CD4-positive, alpha-beta T cell treated with Interleukin-4 for 1 hour (primary cell): Measurements from ENCODE around the gene KCTD20.
A peak's percentile ranks its signal among the peaks of the same experiment; 100 is the strongest.
"Not testable (repeated sequence)": the region's sequence is repeated elsewhere in the genome, so short reads cannot be mapped to it uniquely, and the experiment has no call there.

ENCODE experiments used
- DNase-seq, 2 donors: peaks; one replicate each; pipeline ENCODE4 v3.0.0-alpha.2; 2020 to 2022

KCTD20 gene

DNA sequence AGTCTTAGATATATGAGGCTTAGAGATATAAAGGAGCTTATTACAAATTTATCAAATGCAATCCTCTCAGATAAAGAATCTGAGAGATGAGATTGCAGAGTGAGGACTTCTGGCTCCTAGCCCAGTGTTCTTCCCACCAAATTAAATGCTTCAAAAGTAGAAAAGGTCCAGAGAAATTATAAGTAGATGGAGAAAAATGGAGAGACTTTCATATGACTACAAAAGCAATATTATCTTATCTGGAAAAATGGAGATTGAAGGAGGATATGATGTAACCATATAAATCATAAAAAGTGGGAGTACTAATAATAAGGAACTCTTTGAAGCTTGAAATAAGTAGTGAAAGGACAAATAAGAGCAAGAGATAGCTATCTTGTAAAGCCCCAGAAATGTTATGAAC is 2.8 kb downstream of the KCTD20 start:
- DNase-seq, result no peak

DNA sequence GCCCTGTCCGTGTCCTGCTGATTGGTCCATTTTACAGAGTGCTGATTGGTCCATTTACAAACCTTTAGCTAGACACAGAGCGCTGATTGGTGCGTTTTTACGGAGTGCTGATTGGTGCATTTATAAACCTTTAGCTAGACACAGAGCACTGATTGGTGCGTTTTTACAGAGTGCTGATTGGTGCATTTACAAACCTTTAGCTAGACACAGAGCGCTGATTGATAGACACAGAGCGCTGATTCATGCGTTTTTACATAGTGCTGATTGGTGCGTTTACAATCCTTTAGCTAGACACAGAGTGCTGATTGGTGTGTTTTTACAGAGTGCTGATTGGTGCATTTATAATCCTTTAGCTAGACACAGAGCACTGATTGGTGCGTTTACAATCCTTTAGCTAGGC is 6.4 kb downstream of the KCTD20 start:
- not testable (repeated sequence) for DNase-seq

DNA sequence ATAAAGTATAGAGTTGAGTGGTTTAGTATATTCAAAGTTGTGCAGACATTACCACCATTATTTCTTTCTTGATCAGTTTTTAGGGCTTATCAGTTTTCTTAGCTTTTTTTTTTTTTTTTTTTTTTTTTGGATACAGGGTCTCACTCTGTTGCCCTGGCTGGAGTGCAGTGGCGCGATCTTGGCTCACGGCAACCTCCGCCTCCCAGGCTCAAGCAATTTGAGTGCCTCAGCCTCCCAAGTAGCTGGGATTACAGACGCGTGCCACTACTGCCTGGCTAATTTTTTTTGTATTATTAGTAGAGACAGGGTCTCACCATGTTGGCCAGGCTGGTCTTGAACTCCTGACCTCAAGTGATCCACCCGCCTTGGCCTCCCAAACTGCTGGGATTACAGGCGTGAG is 10.1 kb downstream of the KCTD20 start:
- DNase-seq, result not testable (repeated sequence)

DNA sequence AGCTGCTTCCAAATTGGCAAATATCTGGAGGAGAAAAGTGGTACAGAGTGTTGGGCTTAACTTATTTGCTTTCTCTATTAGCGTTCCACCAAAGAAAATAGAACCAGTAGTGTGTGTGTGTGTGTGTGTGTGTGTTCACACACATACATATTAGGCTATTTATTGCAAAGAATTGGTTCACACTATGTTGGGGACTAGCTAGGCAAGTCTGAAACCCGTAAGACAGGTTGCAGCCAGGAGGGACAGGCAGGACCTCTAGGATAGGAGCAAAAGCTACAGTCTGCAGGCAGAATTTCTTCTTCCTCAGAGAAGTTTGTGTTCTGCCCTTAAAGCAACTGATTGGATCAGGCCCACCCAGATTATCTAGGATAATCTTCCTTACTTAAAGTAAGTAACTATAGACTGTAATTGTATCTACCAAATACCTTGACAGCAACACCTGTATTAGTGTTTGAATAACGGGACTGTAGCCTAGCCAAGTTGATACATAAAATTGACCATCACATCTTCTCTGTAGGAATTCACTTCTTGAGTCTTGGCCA is 12.8 kb downstream of the KCTD20 start:
- DNase-seq, result no peak

DNA sequence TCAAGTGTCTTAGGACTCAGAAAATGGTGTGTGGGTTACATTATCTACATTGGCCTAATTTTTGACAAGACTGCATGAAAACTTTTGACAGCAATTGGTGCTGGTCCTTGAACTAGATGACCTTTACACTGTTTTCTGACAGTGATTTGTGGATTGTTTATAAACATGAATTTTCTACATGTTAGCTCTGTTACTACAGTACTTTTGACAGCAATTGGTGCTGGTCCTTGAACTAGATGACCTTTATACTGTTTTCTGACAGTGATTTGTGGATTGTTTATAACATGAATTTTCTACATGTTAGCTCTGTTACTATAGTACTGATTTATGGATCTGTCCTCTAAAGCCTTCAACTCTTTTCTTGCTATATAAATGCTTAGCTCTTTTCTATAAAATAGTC is 16.7 kb downstream of the KCTD20 start:
- no peak for DNase-seq

DNA sequence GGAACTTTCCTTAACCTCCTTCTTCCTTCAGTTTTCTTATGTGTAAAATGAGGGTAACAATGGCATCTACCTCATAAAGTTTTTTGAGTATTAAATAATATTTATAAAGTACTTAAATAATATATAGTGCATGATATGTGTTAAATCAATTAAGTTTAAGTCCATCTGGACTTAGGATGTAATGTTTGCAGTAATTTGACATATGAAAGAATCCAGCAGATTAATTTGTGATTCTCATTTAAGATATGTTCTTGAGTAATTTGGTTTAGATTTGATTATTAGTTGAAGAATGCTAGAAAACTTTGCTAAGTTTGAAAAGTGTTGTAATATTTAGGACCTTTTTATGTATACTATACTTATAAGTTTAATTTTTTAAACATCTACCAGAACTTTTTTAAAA is 18.1 kb downstream of the KCTD20 start:
- no peak for DNase-seq

DNA sequence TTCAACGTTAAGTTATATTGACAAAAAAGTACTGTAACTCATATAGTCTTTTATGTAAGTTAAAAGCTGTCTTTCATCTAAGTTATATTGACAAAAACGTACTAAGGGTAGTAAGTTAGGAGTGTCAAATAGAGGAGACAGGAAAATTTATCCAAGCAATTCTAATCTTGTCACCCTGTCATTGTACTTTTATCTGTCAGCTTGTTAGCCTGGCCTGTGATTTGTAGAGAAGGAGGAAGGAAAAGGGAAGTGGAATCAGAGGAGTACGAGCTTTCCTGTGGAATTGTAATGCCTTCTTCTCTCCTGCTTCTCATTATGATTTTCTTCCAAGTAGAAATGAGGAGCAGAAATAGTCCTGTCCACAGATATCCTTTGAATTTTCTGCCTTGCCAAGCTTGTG is 18.8 kb downstream of the KCTD20 start:
- DNase-seq, result no peak

DNA sequence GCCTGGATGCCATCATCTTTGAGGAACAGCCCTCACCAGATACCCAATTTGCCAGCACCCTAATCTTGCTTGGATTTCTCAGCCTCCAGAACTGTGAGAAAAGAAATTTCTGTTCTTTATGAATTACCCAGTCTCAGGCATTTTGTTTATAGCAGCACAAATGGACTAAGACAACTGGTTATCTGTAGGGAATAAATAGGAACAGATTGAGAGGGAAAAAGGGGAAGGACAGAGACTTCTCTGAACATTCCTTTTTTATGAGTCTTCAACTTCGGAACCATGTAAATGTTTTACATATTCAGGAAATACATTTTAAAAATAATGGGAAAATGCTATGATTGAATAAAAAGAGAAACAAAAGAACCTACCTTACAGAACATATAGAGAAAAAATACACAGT is 20.9 kb downstream of the KCTD20 start:
- DNase-seq, result no peak

DNA sequence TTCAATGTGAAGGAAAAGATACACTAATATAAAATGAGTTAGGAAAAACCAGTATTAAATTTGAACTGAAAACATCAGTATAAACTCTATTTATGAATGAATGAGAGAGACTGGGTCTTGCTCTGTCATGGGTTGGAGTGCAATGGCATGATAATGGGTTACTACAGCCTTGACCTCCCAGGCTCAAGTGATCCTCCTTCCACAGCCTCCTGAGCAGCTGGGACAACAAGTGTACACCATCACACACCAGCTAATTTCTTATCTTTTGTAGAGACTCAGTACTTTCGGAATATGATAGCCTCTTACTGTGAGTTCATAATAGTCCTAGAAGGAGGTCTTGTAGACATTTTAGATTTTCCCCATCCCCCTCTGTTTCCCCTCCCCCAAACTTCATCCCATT is 21.4 kb downstream of the KCTD20 start:
- no peak for DNase-seq

DNA sequence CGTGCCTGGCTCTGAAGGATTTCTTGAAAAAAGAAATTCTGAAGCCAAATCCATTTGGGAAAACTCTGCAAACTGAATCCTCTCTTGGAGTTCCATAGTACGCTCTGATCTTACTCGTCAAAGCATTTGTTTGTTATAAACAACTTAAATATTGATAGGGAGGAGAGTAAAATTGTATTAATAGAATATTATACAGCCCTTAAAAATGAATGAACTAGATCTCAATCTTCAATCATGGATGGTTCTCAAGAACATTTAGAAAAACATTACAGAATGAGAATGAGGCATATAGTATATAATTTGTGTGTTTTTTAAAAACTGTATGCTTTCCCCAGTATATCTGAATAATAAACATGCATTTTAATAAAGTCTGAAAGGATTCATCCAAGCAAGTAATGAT is 24.8 kb downstream of the KCTD20 start:
- DNase-seq, result no peak

DNA sequence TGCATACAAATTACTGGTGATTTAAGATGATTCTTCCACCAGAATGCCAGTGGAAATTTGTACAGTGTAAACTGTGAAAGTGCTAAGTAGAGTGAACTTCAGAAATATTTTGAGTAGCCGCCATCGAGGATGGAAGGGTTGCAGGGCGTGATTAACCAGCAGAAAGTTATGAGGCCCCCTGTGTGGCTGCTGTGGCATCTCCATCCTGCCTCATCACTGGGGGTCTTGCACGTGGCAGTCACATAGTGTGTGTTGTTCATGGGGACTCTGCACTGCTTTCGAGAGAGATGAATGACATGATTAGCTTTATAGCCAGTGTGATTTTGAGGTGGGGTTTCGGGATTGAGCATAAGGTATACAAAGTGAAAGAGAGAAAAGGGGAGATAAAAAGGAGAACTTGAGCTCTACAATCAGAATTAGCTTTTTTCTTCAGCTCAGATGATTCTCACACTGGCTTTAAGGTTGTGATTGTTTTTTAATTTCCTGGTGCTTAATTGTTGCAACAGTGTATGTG is 26.4 kb downstream of the KCTD20 start:
- DNase-seq, result no peak

DNA sequence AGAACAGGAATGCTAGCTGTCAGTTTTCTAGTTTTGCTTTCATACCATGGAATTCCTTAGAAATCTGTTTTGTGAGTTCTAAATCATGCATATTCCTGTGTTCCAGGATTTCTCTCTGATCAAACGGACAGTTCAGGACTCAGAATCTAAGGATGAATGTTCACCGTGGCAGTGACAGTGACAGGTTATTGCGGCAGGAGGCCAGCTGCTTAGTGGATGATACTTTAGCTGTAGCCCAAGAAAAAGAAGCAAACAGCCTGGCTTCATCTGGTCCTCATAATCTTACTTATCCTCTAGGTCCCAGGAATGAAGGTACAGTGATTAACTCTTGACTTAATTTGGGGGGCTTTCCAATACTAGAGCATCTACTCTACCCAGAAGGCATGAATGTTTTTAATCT is 27.1 kb downstream of the KCTD20 start:
- no peak for DNase-seq

DNA sequence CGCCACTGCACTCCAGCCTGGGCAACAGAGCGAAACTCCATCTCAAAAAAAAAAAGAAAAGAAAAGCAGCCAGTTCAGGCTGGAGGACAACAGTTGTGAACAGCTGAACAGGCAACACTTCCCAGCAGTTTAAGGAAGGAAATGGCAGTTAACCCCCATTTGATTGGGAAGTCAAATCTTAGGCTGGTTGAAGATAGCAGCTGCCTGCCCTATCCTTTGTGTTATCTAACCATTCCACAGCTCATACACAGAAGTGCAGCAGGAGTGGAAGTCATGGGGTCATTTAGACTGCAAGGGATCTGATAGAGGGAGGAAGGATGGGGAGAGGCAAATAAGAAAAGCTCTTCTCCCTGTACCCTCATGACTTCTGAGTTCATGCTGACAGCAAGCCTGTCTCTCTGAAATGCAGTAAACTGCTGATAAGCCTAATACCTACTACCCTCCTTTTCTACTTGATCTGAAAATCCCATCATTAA is 35.3 kb downstream of the KCTD20 start:
- no peak for DNase-seq

DNA sequence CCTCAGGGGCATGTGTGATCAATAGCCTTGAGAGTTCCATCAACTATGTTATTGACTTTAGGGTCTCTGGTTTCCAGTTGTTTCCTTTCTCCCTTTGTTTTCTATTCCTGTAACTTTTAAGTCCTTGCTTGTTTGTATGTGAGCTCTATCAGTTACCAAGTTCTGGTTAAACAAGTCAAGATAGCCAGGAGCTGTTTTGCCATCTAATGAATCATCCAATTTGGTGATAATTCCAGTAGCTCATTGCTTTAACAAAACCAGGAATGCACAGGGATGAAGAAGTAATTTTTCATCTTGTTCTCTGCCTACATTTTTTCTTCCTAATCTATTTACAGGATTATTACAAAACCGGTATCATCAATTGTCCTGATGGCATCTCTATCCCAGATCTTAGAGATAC is 36.5 kb downstream of the KCTD20 start:
- no peak for DNase-seq

DNA sequence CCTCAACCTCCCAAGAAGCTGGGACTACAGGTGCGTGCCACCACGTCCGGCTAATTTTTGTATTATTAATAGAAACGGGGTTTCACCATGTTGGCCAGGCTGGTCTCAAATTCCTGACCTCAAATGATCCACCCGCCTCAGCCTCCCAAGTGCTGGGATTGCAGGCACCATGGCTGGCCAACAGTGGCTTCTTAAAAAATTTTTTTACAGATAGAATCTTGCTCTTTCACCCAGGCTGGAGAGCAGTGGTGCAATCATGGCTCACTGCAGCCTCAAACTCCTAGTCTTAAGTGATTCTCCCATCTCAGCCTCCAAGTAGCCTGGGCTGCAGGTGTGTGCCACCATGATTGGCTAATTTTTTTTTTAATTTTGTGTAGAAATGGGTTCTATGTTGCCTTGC is 40.5 kb downstream of the KCTD20 start:
- DNase-seq, result not testable (repeated sequence)

DNA sequence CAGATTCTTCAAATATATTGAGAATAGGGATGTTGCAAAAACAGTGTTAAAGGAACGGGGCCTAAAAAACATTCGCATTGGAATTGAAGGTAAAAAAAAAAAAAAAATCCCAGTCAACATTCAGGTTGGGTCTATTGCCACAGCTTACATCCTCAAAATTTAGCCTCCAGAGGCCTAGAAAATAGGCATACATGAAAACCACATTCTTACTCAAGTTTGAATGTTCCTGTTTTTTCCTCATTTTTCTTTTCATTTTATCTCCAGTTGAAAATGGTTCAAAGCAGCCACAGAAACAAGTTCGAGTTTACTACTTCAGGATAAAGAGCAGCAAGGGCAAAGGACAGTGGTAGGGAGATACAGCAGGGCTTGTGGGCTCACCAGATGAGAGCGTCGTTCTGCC is 41.9 kb downstream of the KCTD20 start:
- no peak for DNase-seq

DNA sequence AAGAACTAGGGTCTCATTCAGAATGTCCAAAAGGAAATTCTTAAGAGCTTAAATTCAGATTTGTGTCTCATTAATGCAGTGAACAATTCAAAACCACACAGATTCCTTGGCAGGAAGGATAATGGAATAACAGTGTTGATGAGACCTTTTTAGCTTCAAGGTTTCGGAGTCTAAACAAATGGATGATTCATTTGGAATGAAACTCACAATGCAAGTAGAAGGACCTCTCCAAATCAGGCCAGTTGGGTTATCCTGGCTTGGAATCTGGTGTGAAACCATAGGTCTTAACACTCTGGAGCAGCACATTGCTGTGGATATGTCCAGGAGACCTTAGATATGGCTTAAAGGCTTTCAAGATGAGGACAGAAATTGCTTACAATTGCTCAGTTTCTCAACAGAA is 44.9 kb downstream of the KCTD20 start:
- DNase-seq, result no peak

DNA sequence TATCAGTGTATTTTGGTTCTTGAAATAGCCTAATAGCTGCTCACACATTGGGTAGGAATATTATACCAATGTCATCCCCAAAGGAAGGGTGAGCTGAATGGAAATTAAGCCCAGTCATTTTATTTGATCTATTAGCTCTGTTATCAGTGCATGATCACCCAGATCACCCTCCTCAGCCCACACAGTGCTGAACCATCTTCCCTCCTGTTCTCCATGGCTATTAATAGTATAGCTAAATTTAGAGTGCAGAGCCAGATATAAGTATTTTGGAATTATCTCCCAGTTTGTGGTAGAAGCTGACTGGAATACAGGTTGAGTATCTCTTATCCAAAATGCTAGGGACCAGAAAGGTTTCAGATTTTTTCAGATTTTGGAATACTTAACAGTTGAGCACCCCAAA is 45.4 kb downstream of the KCTD20 start:
- DNase-seq, result no peak

DNA sequence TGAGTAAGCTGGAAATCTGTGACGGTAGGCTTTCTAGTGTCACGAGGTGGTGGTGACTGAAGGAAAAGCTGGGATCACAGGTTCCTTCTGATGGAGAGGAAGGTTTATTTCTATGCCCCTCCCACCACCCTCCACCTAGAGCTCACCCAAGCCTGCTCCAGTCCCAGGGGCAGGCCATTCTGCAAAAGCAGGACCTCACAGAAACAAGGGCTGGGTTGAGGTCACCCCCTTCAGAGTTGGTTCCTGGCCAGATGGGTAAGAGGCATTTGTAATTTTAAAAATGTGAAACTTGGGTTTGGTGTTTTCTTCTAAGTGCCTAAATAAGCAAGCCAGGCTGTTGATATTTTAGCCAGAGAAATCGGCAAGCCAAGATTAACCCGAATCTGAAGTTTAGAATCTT is 46.6 kb downstream of the KCTD20 start:
- DNase-seq, result no peak

DNA sequence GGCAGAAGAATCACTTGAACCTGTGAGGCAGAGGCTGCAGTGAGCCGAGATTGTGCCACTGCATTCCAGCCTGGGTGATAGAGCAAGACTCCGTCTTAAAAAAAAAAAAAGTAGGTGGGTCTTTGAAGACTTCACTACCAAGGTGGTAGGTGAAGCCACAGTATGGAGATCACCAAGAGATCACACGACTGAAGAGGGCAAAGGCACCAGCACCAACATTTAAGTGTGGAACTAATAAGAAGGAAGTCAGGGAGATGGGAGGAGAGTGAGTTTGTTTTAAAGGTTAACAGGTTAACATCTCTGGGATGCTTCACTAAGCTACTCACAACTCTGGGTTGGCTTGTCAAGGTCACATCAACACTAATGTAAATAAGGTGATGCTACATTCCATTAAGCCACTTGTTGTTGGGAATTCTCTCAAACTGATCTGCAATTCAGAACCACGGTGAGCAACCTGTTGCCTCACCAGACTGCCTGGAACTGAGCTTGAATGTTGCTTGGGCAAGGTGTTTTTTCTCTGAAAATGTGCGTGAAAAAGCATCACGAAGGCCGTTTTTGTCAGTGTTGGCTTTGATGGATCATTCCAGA is 48.7 kb downstream of the KCTD20 start:
- no peak for DNase-seq

DNA sequence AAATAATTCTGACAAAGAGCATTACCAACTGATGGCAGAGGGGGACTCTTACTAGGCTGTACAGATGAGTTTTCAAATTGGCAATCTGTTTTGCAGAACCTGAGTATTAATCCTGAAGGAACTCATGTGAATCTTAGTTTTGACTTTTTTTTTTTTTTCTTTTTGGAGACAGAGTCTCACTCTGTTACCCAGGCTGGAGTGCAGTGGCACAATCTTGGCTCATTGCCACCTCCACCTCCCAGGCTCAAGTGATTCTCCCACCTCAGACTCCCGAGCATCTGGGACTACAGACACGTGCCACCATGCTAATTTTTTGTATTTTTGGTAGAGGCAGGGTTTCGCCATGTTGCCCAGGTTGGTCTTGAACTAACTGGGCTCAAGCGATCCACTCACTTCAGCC is 49.3 kb downstream of the KCTD20 start:
- DNase-seq, result no peak

DNA sequence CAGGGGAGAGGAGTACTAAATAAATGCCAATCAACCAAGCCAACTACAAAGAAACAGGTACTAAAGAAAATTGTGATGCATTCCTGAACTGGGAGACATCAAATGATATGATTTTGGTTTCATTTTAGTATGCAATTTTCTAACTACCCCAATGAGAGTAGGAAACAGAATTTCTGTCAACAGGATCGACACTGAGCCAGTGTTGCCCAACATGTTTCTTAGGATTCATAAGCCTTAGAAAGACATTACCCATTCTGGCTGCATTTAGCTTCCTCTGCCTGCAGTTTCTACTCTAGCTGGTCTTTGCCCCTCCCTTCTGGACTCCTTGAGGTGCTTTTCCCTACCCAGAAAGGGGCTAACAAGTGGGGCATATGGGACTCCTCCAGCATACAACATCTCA is 49.8 kb downstream of the KCTD20 start:
- no peak for DNase-seq

DNA sequence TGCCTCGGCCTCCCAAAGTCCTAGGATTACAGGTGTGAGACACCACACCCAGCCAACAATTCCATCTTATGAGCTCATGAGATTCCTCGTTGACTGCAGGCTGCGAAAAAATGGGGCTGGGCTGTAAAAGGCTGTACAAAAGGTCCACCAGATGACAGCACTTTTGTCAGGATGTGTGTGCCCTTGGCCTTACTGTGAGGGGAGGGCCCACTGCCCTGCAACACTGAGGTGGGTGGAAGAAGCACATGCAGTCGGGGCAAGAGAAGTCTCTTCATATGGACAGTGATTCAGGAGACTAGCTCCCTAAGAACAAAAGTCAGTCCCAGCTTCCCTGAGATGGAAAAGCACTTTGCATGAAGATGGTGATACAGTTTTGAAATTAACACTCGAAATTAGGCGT is 50.5 kb downstream of the KCTD20 start:
- DNase-seq, result no peak

DNA sequence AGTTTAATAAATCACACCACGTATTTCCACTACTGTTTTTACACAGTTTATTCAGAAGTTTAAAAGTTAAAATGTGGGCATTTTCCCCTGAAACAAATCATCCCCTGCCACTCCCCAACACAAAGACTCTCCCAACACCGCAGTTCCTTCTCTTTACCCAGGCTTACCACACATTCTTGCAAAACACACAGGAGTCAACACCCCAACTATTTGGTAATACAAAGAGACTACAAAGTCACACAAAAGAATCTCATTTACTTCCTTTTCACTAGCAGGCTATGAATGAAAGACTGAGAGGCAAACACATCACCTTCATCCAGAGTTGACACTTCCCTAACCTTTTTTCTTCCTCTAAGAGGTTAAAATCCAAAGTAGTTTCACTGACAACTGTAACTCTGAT is 51.1 kb downstream of the KCTD20 start:
- peak in 1 of 2 donors; percentile 28 for DNase-seq

DNA sequence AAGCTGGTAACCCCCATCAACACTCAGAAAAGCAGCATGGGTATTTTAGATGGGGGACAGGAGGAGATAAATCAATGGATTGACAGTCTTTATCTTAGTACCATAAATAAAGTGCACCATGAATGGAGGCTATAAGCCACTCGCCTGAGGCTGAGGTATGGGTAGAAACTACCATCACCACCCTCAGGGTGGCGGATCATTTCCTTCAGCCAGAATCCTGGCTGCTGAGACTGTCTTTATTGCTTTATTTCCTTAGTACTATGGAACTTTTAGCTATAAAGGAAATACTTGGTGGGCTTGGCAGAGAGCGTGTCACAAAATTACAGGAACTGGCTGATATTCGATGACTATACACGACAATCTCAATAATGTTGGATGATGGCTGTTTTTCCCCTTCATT is 52.3 kb downstream of the KCTD20 start:
- DNase-seq, result no peak
